Astrocyte of the cerebellum (primary cell): ENCODE measurements around the gene EGLN3.

ENCODE experiments used
- DNase-seq: peaks from one replicate; pipeline ENCODE4 v3.0.0-alpha.2; 2011; ENCODE audit warnings: low read depth
- H3K4me3 ChIP-seq: 2 replicates; pipeline ENCODE4 v1.5.1; 2011; ENCODE audit warnings: mild to moderate bottlenecking, low read depth, low read length, moderate library complexity
- CTCF ChIP-seq: IDR thresholded peaks from 2 replicates; pipeline ENCODE4 v1.5.1; 2012; ENCODE audit warnings: low read length, low read depth, moderate library complexity, mild to moderate bottlenecking; ENCODE audit errors: missing control alignments
- in situ Hi-C: cut with HindIII; loops from 2 replicates; pipeline ENCODE4 v1.10.0; 2017; ENCODE audit warnings: low sequenced_read_pairs

The EGLN3 gene

GRCh38 chr14:33917661-33918060 is 33.2 kb downstream of the EGLN3 start:
- TF ChIP-seq CTCF = no peak
- no peak for DNase-seq
- in situ Hi-C loops = no loop called here
- H3K4me3 ChIP-seq = no peak overlapping the region

DNA sequence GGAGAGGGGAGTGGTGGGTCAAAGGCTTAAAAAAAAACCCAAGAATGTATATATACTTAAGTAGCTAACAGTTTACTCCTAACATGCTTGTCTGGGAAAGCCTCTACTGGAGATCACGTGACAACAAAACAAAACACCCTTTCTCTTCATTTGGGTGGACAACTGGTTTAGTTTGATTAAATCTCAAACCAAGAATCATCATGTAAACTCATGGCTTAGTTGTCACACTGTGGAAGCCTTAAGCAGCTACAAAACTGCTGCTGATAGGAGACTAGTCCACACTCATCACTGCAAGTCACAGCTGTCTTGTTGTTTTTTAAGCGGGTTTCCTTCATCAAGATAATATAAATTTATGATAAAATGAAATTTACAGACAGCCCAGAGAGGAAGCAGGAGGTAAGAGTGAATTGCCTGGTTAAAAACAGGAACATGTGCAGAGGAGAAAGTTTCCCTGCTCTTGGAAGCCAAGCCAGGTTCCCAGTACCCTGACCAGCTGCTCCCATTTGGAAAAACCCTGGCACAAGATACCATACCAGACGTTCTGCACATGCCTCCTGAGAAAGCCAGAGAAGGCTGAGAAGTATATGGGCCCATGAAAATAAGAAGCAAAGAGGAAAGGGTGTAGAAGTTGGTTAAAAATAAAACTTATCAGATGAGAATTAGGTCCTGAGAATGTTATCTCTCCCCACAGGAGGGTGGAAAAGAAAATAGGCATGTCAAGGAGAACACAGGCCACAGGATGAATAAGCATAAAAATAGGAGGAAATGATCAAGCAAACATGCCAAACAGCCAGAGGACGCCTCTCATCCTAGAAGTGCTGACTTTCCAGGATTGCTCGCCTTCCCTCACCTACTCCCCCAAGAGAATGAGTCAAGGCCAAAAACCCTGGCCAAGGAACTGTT is 34.0 kb downstream of the EGLN3 start:
- in situ Hi-C loops = no loop called here
- H3K4me3 ChIP-seq = no peak overlapping the region
- no peak for TF ChIP-seq CTCF
- DNase-seq = peak; percentile 26

DNA sequence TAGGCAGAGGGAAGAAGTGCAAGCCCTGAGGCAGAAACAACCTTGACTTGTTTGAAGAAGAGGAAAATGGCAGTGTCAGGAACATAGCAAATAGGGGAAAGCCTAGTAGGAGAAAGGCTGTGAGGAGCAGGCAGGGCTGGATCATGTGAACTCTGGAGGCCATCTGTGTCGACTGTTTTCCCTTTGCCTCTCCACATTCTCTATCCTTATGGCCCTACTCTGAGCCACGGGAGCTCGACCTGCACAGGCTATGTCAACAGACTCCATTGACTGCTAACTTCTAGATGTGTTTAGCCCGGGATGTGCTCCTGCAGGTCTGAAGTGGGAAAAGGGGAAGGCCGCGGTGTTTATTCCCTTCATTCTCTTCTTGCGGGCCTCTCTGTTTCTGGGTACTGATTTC is 35.2 kb downstream of the EGLN3 start:
- DNase-seq = no peak
- no peak overlapping the region for H3K4me3 ChIP-seq
- in situ Hi-C loops = no loop called here
- no peak for TF ChIP-seq CTCF

DNA sequence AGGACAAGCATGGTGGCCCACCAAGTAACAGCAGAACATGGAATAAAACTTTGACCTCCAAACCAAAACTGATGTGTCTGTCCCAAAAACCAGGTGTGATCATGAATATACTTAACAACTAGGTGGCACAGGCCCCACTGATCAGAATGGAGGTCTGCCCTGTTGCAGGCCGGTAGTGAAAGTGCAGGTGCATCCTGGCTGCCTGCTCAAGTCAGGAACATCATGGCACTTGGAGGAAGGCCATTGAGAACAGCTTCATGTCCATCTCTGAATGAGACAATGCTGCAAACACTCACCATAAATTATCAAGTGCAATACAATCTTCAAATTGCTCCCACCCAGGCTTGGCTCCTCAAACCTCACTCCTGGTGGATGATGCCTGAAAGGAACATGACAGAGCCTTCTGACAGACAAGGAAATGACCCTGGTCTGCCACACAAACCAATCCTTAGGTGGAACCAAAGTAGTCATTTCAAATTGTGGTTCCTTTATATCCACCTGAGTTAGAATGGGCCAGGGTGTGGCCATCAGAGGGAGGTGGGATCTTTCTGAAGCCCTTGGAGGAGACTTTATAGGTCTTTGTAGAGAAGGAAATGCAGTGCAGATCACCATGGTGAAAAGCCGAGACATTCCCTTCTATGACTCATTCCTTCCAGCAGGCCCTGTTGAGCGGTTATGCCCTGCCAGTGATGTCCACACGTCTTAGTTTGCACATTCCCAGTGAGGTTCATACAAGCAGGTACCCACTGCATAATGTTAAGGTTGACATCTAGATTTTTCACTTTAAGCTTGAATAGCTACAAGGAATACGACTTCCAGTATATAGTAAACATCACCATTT is 36.0 kb downstream of the EGLN3 start:
- peak; percentile 11 for TF ChIP-seq CTCF
- DNase-seq = peak; percentile 68
- no peak overlapping the region for H3K4me3 ChIP-seq
- in situ Hi-C loops = no loop called here

- no peak for DNase-seq
- no peak for TF ChIP-seq CTCF
- no peak overlapping the region for H3K4me3 ChIP-seq
- in situ Hi-C loops = no loop called here
Measured at GRCh38 chr14:33911046-33911445, 39.8 kb downstream of the EGLN3 start.

- in situ Hi-C loops = no loop called here
- no peak for TF ChIP-seq CTCF
- H3K4me3 ChIP-seq = no peak overlapping the region
- DNase-seq = no peak
Measured at GRCh38 chr14:33910435-33910834, 40.4 kb downstream of the EGLN3 start.
